AG09309 (cell line): ENCODE results near the gene IBSP.

ENCODE experiments used
- DNase-seq: peaks from one replicate; pipeline ENCODE4 v3.0.0-alpha.2; 2010; ENCODE audit warnings: low read depth
- H3K4me3 ChIP-seq: 2 replicates; pipeline ENCODE4 v1.5.1; 2011; ENCODE audit warnings: mild to moderate bottlenecking, low read depth, low read length, moderate library complexity; ENCODE audit not compliant: control insufficient read depth
- CTCF ChIP-seq: IDR thresholded peaks from 2 replicates; pipeline ENCODE4 v1.5.1; 2011; ENCODE audit warnings: mild to moderate bottlenecking, low read depth, low read length, inconsistent platforms; ENCODE audit not compliant: insufficient read depth, control insufficient read depth; ENCODE audit errors: missing control alignments

IBSP gene

GRCh38 chr4:87799301-87800113 lies at the start of gene IBSP:
Gene IBSP, plus strand, starts transcription at chr4:87799554. Its CDS starts 2,808 bp downstream, at chr4:87802362.
- TF ChIP-seq CTCF = no peak
- H3K4me3 ChIP-seq = no peak within 1 kb of the TSS
- DNase-seq = no peak

- DNase-seq = no peak
- no peak overlapping the region for H3K4me3 ChIP-seq
- TF ChIP-seq CTCF = no peak
These were observed 49.5 kb upstream of the IBSP start for GRCh38 chr4:87749883-87750282.

GRCh38 chr4:87758270-87758669 lies 41.1 kb upstream of the IBSP start:
- no peak for TF ChIP-seq CTCF
- no peak overlapping the region for H3K4me3 ChIP-seq
- DNase-seq = no peak

GRCh38 chr4:87762311-87762710 lies 37.0 kb upstream of the IBSP start:
- no peak overlapping the region for H3K4me3 ChIP-seq
- DNase-seq = no peak
- TF ChIP-seq CTCF = no peak

- no peak for DNase-seq
- H3K4me3 ChIP-seq = no peak overlapping the region
- no peak for TF ChIP-seq CTCF
These were observed 17.8 kb upstream of the IBSP start for GRCh38 chr4:87781569-87781968.

- peak; percentile 28 for DNase-seq
- no peak overlapping the region for H3K4me3 ChIP-seq
- no peak for TF ChIP-seq CTCF
These were observed 15.6 kb upstream of the IBSP start for GRCh38 chr4:87783781-87784180.
